Left renal pelvis (tissue), 4 donors: Measurements from ENCODE around the gene ZMPSTE24. TPM values are rescaled to one million over a fixed set of nuclear protein-coding genes. Genes with fewer than 3 reads are reported as not detected.

ENCODE experiments used
- DNase-seq, 4 donors: peaks; one replicate each; pipeline ENCODE4 v3.0.0-alpha.2; 2013; ENCODE audit warnings: low read depth in 4 of 4, low spot score in 3 of 4
- polyA plus RNA-seq, 4 donors: library from polyadenylated mRNA; unstranded; fragments of 120-200 nt; gene quantifications; one replicate each; pipeline ENCODE4 v1.2.1, GENCODE V29; 2013; ENCODE audit not compliant: insufficient read length in 4 of 4

ZMPSTE24 gene
- polyA plus RNA-seq, 4 donors = 48.7 to 74.8 (median 60.7) TPM

DNA sequence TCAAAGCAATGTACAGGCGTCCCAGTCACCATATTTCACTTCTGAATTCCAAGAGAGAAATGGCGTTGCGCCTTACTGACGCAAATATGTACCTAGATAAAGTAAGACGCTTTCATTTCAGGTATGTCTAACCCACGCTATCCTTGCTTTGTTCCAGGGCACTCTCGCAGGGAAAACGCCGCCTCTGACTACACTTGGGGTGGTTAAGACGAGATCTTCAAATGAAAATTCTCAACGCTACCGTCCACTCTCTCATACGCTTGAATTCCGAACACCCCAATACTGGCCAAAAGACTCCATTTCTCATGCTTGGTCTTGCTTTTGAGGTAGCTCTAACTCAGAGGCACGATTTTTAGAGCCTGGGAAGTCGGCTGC is 736 bp upstream of the ZMPSTE24 start:
- DNase-seq = no peak

DNA sequence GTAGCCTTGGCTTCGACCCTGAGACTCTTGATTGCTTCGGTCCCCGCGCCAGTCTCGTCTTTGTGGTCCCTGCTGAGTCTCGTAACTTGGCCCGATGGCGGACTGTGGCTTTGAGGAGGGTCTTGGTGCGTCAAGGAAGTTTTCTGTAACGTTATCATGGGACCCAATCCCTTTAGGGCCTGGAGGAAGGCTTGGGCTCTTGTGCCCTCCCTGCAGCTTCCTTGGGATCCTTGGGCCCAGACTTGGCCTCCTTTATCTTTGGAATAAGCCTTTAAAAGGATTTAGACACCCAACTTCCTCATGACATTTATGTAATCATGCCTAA is 371 bp downstream of the ZMPSTE24 start:
- no peak for DNase-seq

GRCh38 chr1:40264354-40264781 is 6.3 kb downstream of the ZMPSTE24 start:
- DNase-seq = no peak

GRCh38 chr1:40265298-40265697 is 7.3 kb downstream of the ZMPSTE24 start:
- no peak for DNase-seq

- DNase-seq = no peak
These were observed 7.9 kb downstream of the ZMPSTE24 start for GRCh38 chr1:40265919-40266318.

DNA sequence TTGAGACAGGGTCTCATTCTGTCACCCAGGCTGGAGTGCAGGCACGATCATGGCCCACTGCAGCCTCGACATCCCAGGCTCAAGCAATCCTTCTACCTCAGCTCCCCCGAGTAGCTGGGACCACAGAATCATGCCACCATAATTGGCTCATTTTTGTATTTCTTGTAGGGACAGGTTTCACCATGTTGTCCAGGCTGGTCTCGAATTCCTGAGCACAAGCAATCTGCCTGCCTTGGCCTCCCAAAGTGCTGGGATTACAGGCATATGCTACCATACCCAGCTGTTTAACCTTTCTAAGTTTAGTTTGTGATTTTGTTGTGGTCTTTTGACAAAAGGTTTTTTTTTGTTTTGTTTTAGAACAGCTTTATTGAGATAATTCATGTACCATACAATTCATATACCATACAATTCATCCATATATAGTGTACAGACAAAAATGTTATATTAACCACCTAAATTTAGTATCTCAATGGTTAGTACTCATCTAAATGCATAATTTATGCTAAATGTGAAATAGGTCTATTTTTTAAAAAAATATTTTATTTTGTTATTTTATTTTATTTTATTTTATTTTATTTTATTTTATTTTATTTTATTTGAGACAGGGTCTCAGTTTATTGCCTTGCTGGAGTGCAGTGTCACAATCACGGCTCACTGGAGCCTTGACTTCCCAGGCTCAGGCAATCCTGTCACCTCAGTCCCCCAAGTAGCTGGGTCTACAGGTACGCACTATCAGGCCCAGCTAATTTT is 8.9 kb downstream of the ZMPSTE24 start:
- DNase-seq = no peak

DNA sequence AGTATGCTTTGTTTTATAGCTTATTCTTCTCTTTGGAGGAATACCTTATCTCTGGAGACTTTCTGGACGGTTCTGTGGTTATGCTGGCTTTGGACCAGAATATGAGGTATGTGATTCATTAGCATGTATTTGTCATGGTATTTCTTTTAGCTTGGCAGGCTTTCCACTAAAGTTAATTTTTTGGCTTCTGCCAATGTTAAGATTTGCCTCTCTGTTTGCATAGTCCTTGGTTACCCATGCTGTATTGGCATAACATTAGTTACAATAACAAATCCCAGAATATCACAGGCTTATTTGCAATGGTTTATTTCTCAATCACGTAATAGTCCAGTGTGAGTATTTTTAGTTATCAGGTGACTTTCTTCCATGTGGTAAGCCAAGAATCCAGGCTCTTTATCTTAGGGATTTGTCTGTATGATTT is 9.7 kb downstream of the ZMPSTE24 start:
- DNase-seq = no peak

DNA sequence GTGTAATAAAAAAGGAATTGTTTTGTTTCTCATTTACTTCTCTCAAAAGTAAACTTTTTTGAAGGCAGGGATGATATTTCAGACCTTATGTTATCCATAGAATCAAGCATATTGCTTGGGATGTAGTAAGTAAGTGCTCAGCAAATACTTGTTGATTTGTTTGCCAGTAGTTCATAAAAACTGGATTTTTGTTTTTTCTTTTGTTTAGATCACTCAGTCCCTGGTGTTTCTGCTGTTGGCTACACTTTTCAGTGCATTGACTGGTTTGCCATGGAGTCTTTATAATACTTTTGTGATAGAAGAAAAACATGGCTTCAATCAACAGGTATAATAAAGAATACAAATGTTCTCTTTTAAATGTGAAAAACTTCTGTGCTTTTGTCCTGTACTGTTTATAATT is 10.2 kb downstream of the ZMPSTE24 start:
- DNase-seq = no peak

DNA sequence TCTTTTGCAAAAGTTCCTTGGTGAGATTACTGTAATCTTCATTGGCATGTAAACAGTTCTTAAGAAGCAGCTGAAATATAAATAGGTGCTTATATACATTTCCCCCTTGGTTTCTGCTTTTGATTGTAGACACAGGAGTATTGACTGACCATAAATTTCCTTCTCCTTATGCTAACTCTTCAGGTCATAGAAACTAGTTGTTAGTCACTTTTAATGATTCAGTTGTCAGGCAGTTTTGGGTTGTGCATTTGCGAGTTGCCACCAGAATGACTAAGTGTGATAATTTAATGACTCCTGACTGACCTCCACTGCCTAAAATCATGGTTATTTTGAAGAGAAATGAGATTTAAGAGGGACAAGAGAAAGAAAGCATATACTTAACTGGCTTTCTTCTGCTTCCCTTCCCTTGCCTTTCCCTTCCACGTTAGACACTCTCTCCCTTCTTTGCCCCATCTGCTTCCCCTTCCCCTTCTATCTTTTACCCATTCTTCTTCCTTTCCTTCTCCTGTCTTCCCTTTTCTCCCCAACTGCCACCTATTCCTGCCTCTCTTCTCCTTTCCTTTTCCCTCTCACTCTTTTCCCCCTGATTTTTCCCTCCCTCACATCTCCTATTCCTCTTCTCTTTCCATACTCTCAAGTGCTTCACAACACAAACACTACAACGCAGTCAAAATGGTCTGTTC is 12.3 kb downstream of the ZMPSTE24 start:
- DNase-seq = no peak

DNA sequence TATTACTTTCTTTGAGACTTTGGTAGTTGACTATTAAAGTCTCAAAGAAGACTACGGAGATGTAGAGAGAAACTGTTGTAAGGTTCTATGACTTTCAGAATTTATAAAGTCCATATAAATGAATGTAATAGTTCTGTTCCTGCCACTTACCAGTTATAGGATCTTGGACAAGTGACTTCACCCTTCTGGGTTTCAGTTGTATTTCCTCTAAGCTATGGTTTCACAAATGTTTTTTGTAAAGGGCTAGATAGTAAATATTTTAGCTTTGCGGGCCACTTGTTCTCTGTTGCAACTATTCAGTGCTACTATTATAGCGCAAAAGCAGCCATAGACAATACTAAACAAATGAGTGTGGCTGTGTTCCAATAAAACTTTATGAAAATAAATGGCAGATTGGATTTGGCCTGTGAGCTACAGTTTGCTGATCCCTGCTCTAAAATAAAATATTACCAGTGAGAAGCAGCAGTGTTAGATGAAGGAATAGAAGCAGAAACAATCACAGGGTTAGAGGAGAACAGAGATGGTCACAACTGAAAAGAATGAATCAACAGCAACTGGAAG is 14.7 kb downstream of the ZMPSTE24 start:
- DNase-seq = no peak

GRCh38 chr1:40273547-40274166 is 15.6 kb downstream of the ZMPSTE24 start:
- no peak for DNase-seq

- DNase-seq = no peak
These were observed 16.3 kb downstream of the ZMPSTE24 start for GRCh38 chr1:40274331-40274730.

DNA sequence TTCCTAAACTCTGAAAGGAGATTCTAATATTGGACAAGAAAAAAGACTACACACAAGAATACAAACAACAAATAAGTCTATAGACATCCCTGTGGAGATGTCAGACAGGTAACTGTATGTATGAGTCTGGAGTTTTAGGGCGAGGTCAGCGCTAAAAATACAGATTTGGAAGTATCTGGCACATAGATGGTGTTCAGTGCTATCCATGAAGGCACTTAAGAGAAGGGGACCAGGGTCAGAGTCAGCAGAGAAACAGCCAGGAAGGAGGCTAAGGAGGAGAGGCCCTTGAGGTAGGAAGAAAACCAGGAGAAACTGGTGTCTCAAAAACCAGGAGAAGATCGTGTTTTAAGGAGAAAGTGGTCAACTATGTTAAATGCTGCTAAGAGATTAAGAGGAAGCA is 18.1 kb downstream of the ZMPSTE24 start:
- DNase-seq = no peak

GRCh38 chr1:40281853-40282252 is 23.8 kb downstream of the ZMPSTE24 start:
- no peak for DNase-seq

DNA sequence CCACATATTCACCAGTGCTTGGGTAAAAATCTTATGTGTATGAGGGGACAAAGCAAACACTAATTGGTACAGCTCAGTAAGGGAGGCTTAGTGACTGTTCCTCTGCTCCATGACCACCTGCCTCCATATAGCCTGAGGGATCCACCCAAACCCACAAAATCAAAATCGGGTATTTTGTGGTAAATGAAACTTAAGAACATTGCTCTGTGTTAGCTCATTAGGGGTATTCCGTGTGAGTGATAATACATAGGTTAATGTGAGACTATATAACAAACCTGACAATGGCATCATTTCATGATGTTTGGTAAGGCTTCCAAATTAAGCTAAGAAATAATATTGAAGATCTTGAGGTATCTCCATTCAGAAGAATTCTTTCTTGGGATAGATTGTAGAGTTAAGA is 33.3 kb downstream of the ZMPSTE24 start:
- no peak for DNase-seq

DNA sequence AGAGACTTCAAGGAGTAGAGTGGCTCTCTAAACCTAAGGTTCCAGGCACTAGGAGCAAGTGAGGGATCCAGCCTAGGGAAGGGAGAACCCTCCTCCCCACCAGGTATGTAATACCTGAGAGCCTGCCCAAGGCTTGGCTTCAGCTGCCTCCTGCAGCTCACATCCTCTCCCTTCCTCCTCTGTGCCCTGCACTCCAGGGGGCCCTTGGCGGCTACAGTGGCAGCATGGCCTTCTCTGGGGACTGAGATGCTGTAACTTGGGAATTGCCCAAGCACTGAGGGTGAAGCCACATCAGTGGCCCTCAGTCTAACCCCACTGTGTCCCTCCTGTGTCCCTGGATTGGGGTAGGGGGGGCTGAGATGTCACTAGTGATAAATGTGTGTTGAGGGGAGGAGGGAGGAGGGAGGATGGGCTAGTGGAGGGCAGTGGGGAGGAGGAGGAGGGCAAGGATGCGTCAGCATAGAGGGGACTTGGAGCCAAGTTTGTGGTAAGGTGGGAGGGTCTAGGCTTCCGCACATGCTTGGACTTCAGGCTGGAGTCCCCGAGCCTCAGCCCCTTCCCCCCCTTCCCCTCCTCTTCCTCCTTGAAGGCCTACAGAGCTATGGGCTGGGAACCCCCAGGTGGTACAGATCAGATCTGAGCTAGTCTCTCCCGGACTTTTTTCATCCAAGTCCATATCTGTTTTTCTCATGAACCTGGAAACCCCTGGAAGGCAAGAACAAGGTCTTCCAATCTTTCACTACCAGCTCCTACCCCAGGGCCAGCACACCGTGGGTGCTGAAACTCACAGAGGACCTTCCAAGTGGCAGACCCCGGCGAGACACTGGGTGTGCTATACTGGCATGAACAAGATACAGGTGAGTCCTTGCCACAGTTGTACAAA is 41.6 kb downstream of the ZMPSTE24 start:
- no peak for DNase-seq

DNA sequence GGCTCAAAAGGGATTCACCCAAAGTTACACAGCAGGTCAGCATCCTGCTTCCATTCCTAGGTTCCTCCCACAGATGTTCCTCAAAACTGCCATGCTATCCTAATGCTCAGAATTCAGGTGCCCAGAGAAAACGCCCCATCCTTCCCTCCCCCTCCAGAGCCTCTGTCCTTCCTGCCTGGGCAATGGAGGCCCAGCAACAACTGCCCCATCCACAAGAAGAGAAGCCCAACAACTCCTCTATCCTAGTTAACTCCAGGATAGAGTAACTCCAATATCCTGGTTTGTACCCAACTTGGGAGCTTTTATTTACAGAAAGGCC is 42.2 kb downstream of the ZMPSTE24 start:
- DNase-seq = no peak

- DNase-seq = no peak
These were observed 42.6 kb downstream of the ZMPSTE24 start for GRCh38 chr1:40300651-40301050.

- no peak for DNase-seq
These were observed 43.0 kb downstream of the ZMPSTE24 start for GRCh38 chr1:40301066-40301465.

DNA sequence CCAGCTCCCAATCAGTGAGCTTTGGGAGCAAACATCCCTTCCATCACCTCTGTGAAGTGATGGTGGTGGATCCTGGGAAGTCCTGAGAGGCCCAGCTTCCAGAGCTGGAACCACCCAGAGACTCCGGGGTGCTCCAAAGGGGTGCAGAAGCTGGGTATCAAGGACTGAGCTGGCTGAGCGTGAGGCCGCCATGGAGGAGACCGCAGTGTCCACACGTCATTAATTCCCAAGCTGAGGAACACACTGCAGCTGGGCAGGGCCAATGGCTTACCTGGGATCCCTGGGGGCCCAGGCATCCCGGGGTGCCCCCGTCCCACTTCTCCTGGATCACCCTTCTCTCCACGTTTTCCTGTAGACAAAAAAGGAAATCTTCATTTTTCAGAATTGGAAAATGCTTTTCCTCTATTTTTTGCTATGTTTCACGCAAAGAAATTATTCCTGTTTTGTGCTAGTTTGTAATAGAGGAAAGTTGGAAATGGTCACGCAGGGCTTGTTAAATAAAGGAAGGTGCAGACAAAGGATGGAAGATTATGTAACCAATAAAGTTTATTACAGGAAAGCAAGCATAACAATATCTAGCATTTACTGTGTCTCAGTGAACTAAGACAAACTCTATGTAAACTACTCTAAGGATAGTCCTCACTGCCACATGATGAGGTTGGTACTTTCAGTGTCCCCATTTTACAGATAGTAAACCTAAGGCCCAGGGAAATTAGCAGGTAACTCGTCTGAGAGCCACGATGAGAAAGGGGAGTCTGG is 43.7 kb downstream of the ZMPSTE24 start:
- no peak for DNase-seq
